Superior temporal gyrus (tissue), 1 donor: Measurements from ENCODE around the gene RBMXL3.
A peak's percentile ranks its signal among the peaks of the same experiment; 100 is the strongest.

Source experiments
- DNase-seq: peaks from one replicate; pipeline ENCODE4 v3.0.0-alpha.2; 2016; ENCODE audit errors: extremely low spot score

RBMXL3 gene

DNA sequence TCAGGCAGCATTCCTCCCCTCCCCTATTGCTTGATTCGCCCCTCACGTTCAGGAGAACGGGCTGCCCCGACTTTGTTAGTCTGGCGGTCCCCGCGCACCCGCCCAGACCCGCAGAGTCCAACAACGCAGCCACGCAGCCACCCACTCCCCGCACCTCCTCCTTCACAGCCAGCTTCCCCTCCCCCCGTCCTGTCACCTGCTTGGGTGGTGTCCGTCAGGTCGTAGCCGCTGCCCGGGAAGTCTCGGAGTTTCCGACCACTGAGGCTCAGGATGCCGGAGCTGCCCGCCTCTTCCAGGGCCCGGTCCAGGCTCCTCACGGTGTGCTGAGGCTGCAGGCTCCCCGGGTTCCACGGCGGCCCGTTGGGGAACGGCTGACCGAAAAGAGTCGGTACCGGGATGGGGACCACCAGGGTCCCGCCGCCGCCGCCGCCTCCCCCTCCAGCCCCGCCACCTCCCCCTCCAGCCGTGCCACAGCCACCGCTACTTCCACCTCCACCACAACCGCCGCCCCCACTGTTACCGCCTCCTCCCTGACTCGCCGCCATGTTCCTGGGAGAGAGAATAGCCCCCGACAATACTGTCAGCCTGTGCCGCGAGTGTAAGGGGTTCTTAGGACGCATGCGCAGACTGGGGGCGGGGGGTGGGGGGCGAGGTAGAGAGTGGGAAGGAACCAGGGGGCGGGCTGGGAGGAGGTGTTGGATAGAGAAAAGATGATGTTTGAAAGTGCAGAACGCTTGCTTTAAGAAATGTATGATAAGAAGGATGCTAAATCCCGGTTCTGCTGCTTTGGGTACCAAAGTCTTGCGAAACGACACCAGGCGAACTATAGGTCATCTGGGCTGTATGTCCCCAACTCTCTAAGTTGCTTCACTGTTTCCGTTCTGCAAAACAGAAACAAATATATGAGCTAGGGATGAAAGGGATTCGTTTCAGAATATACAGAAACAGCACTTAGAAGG, 44.6 kb downstream of the RBMXL3 start, which contains the start of gene LRCH2:
Gene LRCH2, minus strand, starts transcription at position 600 of the 959 bp plus-strand sequence. Its CDS starts 55 bp downstream, at position 545.
- peak; percentile 56 for DNase-seq

GRCh38 chrX:115234461-115234860, 45.3 kb downstream of the RBMXL3 start:
- DNase-seq, result no peak

GRCh38 chrX:115236560-115236959, 47.4 kb downstream of the RBMXL3 start:
- DNase-seq, result no peak

GRCh38 chrX:115237056-115237455, 47.8 kb downstream of the RBMXL3 start:
- no peak for DNase-seq
